ENCODE measurements around the gene SFTPB.

SFTPB gene

DNA sequence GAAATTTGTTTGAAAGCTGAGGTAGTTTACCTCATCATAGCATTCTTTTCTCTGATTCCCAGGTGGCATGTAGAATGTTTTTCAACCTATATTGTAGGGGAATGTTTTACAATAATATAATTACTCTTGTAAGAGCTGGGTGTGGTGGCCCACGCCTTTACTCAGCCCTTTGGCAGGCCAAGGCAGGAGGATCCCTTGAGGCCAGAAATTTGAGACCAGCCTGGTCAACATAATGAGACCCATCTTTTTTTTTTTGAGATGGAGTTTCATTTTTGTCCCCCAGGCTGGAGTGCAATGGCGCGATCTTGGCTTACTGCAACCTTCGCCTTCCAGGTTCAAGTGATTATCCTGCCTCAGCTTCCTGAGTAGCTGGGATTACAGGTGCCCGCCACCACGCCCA is 48.4 kb downstream of the SFTPB start:
- TF ChIP-seq RAD21 (IDR thresholded peaks at IDR 0.05; ENCODE audit: low read depth) (no peak), TEAD4 (IDR thresholded peaks at IDR 0.05) (no peak), EP300 (IDR thresholded peaks at IDR 0.05; ENCODE audit: borderline replicate concordance) (no peak), TCF12 (IDR thresholded peaks at IDR 0.05; ENCODE audit: low read depth) (no peak), YY1 (IDR thresholded peaks at IDR 0.05; ENCODE audit: low read depth) (no peak), CREB1 (IDR thresholded peaks at IDR 0.05; ENCODE audit: low read depth) (no peak), NFIC (IDR thresholded peaks at IDR 0.05) (no peak), FOXM1 (IDR thresholded peaks at IDR 0.05; ENCODE audit: borderline replicate concordance, low read depth) (no peak), EGR1 (IDR thresholded peaks at IDR 0.05) (no peak), ZBTB7A (IDR thresholded peaks at IDR 0.05; ENCODE audit: low read depth) (no peak), CEBPB (IDR thresholded peaks at IDR 0.05) (no peak), TAF1 (IDR thresholded peaks at IDR 0.05; ENCODE audit: low read depth) (no peak)
- TF ChIP-seq, protein P1, sequence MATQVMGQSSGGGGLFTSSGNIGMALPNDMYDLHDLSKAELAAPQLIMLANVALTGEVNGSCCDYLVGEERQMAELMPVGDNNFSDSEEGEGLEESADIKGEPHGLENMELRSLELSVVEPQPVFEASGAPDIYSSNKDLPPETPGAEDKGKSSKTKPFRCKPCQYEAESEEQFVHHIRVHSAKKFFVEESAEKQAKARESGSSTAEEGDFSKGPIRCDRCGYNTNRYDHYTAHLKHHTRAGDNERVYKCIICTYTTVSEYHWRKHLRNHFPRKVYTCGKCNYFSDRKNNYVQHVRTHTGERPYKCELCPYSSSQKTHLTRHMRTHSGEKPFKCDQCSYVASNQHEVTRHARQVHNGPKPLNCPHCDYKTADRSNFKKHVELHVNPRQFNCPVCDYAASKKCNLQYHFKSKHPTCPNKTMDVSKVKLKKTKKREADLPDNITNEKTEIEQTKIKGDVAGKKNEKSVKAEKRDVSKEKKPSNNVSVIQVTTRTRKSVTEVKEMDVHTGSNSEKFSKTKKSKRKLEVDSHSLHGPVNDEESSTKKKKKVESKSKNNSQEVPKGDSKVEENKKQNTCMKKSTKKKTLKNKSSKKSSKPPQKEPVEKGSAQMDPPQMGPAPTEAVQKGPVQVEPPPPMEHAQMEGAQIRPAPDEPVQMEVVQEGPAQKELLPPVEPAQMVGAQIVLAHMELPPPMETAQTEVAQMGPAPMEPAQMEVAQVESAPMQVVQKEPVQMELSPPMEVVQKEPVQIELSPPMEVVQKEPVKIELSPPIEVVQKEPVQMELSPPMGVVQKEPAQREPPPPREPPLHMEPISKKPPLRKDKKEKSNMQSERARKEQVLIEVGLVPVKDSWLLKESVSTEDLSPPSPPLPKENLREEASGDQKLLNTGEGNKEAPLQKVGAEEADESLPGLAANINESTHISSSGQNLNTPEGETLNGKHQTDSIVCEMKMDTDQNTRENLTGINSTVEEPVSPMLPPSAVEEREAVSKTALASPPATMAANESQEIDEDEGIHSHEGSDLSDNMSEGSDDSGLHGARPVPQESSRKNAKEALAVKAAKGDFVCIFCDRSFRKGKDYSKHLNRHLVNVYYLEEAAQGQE (IDR thresholded peaks at IDR 0.05; ENCODE audit: low read depth): no peak
- TF ChIP-seq, protein P2, sequence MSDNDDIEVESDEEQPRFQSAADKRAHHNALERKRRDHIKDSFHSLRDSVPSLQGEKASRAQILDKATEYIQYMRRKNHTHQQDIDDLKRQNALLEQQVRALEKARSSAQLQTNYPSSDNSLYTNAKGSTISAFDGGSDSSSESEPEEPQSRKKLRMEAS (IDR thresholded peaks at IDR 0.05): no peak
- TF ChIP-seq, protein P3, sequence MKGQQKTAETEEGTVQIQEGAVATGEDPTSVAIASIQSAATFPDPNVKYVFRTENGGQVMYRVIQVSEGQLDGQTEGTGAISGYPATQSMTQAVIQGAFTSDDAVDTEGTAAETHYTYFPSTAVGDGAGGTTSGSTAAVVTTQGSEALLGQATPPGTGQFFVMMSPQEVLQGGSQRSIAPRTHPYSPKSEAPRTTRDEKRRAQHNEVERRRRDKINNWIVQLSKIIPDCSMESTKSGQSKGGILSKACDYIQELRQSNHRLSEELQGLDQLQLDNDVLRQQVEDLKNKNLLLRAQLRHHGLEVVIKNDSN (IDR thresholded peaks at IDR 0.05): no peak

GRCh38 chr2:85615413-85615728 is 52.6 kb downstream of the SFTPB start:
- TF ChIP-seq, protein P3 (IDR thresholded peaks at IDR 0.05): no peak
- TF ChIP-seq RAD21 (IDR thresholded peaks at IDR 0.05; ENCODE audit: low read depth): no peak
- TF ChIP-seq TCF12 (IDR thresholded peaks at IDR 0.05; ENCODE audit: low read depth): no peak
- TF ChIP-seq TEAD4 (IDR thresholded peaks at IDR 0.05): no peak
- no peak for TF ChIP-seq YY1 (IDR thresholded peaks at IDR 0.05; ENCODE audit: low read depth)
- TF ChIP-seq TAF1 (IDR thresholded peaks at IDR 0.05; ENCODE audit: low read depth): no peak
- no peak for TF ChIP-seq ZBTB7A (IDR thresholded peaks at IDR 0.05; ENCODE audit: low read depth)
- no peak for TF ChIP-seq EP300 (IDR thresholded peaks at IDR 0.05; ENCODE audit: borderline replicate concordance)
- no peak for TF ChIP-seq CEBPB (IDR thresholded peaks at IDR 0.05)
- TF ChIP-seq EGR1 (IDR thresholded peaks at IDR 0.05): no peak
- no peak for TF ChIP-seq CREB1 (IDR thresholded peaks at IDR 0.05; ENCODE audit: low read depth)
- TF ChIP-seq FOXM1 (IDR thresholded peaks at IDR 0.05; ENCODE audit: borderline replicate concordance, low read depth): no peak
- TF ChIP-seq, protein P2 (IDR thresholded peaks at IDR 0.05): no peak
- TF ChIP-seq, protein P1 (IDR thresholded peaks at IDR 0.05; ENCODE audit: low read depth): no peak
- TF ChIP-seq NFIC (IDR thresholded peaks at IDR 0.05): no peak

DNA sequence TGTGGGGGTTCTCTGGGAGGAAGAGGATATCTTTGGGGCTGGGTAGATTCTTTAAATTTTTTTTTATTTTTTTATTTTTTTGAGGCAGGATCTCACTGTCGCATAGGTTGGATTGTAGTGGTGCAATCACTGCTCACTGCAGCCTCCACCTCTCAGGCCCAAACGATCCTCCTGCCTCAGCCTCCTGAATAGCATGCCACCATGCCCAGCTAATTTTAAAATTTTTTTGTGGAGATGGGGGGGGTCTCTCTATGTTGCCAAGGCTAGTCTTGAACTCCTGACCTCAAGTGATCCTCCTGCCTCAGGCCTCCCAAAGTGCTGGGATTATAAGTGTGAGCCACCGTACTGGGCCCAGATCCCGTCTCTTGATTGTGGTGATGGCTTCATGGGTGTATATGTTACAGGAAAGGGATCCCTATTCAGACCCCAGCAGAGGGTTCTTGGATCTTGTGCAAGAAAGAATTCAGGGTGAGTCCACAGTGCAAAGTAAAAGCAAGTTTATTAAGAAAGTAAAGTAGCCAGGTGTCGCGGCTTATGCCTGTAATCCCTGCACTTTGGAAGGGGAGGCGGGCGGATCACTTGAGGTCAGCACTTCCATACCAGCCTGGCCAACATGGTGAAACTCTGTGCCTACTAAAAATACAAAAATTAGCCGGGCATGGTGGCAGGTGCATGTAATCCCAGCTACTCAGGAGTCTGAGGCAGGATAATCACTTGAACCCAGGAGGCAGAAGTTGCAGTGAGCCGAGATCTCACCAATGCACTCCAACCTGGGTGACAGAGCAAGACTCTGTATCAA is 54.1 kb downstream of the SFTPB start:
- TF ChIP-seq EP300 (IDR thresholded peaks at IDR 0.05; ENCODE audit: borderline replicate concordance) (no peak), CEBPB (IDR thresholded peaks at IDR 0.05) (no peak), TEAD4 (IDR thresholded peaks at IDR 0.05) (no peak), NFIC (IDR thresholded peaks at IDR 0.05) (no peak), RAD21 (IDR thresholded peaks at IDR 0.05; ENCODE audit: low read depth) (no peak), YY1 (IDR thresholded peaks at IDR 0.05; ENCODE audit: low read depth) (no peak), TCF12 (IDR thresholded peaks at IDR 0.05; ENCODE audit: low read depth) (no peak), EGR1 (IDR thresholded peaks at IDR 0.05) (no peak)
- TF ChIP-seq, protein P2 (IDR thresholded peaks at IDR 0.05): no peak

DNA sequence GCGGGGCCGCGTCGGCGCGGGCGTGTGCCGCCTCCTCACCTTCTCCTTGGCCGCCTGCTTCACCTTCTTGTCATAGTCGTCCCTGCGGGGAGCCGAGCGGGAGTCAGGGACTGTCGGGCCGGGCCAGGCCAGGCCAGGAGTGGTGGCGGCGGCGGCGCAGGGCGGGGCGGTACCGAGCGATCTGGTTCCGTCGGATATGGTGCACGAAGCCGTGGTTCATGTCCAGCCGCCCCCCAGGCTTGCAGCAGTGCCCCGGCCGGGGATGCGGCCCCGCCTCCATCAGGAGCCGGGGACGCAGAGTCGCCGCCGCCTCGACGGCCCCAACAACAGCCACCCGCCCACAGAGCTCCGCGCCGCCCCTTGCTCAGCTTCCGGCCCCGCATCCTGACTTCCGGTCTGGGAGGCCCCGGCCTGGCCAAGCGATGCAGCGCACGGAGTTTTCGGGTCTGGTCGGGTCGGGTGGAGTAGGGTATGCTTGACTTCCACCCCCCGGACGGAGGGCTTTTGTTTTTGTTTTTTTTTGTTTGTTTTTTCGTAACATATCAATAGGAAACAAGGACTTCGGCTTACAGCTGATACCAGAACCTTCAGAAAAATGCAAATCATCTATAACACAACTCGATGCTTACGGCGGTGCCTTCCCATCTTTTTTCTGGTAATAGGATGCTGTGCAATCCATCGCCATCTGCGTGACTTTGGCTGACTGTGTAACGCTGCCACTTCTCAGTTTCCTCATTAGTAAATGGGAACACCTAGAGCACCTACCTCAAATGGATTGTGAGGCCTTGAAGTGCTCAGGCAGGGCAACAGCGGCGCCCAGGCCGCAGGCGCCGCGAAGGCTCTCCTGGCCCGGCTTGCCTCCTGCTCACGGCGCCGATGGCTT is 56.1 kb downstream of the SFTPB start, which contains the start of gene C2orf68:
Gene C2orf68 (minus strand): TSS at position 362 of the 883 bp plus-strand sequence. CDS start 82 bp downstream, at position 280.
- TF ChIP-seq TCF12 (IDR thresholded peaks at IDR 0.05; ENCODE audit: low read depth) (peak; percentile 37; the same call in 1 of the 2 replicates), TAF1 (IDR thresholded peaks at IDR 0.05; ENCODE audit: low read depth) (peak; percentile 88), EGR1 (IDR thresholded peaks at IDR 0.05) (peak; percentile 65), RAD21 (IDR thresholded peaks at IDR 0.05; ENCODE audit: low read depth) (no peak)
- TF ChIP-seq, protein P2 (IDR thresholded peaks at IDR 0.05): peak; percentile 77
- TF ChIP-seq, protein P1 (IDR thresholded peaks at IDR 0.05; ENCODE audit: low read depth): 0 out of 2 replicates have a peak, but pooled peaks have one; percentile 28

Measured in Ishikawa (cell line).